GM23248 (cell line): ENCODE data around the gene SF3B6.
"Not testable (repeated sequence)": the region's sequence is repeated elsewhere in the genome, so short reads cannot be mapped to it uniquely, and the experiment has no call there.

Experiments used
- EZH2 ChIP-seq: fragments of 200-600 bp; sonication (generic); IDR thresholded peaks from 2 replicates; pipeline ENCODE4 v1.6.1; 2018; ENCODE audit warnings: antibody characterized with exemption, mild to moderate bottlenecking; ENCODE audit not compliant: insufficient read depth, poor library complexity, severe bottlenecking
- EZH2phosphoT487 ChIP-seq: fragments of 200-600 bp; sonication (generic); IDR thresholded peaks from 2 replicates; pipeline ENCODE4 v1.6.1; 2018; ENCODE audit warnings: antibody characterized with exemption, moderate library complexity, mild to moderate bottlenecking, low read depth; ENCODE audit not compliant: insufficient read depth

- not testable (repeated sequence) for TF ChIP-seq EZH2, EZH2phosphoT487
These were observed 19.1 kb upstream of the SF3B6 start for GRCh38 chr2:24095171-24095677.
